ENCODE data around the gene PPM1K. TPM values are rescaled to one million over a fixed set of nuclear protein-coding genes. Genes with fewer than 3 reads are reported as not detected.

The PPM1K gene
- total RNA-seq, 2 experiments from 2014 or later = 71.0 to 78.1 TPM

- Histone ChIP-seq H3K4me1 (ENCODE audit: insufficient read depth, low read length) (no peaks in the 10 kb centered on the region), H3K4me3 (ENCODE audit: low read length) (no peak overlapping the region), H3K36me3 (ENCODE audit: insufficient read depth, low read length) (peaks cover 17% of the 10 kb centered on the region), H3K27me3 (ENCODE audit: control insufficient read depth in 1 of 2, insufficient read depth in 2 of 2, low read length in 2 of 2) (no peaks in the 10 kb centered on the region), H3K27ac (ENCODE audit: low read depth in 1 of 2, low read length in 2 of 2) (no peak overlapping the region), H3K9me3 (ENCODE audit: control insufficient read depth in 1 of 2, insufficient read depth in 1 of 2, low read length in 2 of 2) (no peaks in the 10 kb centered on the region)
- Mint-ChIP-seq H3K4me3 (no peak overlapping the region), H3K9me3 (no peaks in the 10 kb centered on the region), H3K27me3 (no peaks in the 10 kb centered on the region), H3K36me3 (ENCODE audit: low read depth) (peaks cover 31% of the 10 kb centered on the region), H3K4me1 (ENCODE audit: low read depth) (no peaks in the 10 kb centered on the region), H3K27ac (no peak overlapping the region)
- intact Hi-C loops (cut with DNase I, micrococcal nuclease) = no loop called here
- ATAC-seq (ENCODE audit: poor library complexity) = no peak
- TF ChIP-seq CTCF (IDR thresholded peaks at IDR 0.05) = no peak
- ChIA-PET CTCF (no interaction called here), POLR2A (no interaction called here)
- no peak for DNase-seq
Measured at GRCh38 chr4:88257726-88258125, 26.6 kb downstream of the PPM1K start.

- CTCF ChIA-PET = no interaction called here
Measured at GRCh38 chr4:88255111-88255510, 29.2 kb downstream of the PPM1K start.

GRCh38 chr4:88251924-88252323, 32.4 kb downstream of the PPM1K start:
- ATAC-seq (ENCODE audit: poor library complexity) = no peak
- CTCF ChIA-PET = interaction anchor here (0.7 kb wide), 1 partner anchor 13 kb away, joined by 4 read pairs; no protein-coding TSS in a partner anchor

More at GRCh38 chr4:88255111-88255510, 29.2 kb downstream of the PPM1K start:
- DNase-seq (no peak), ATAC-seq (ENCODE audit: poor library complexity) (no peak)
- peaks cover 17% of the 10 kb centered on the region for H3K36me3 Mint-ChIP-seq (ENCODE audit: low read depth)
- TF ChIP-seq CTCF (IDR thresholded peaks at IDR 0.05) = no peak
- Histone ChIP-seq H3K36me3 (ENCODE audit: insufficient read depth, low read length) (peaks cover 4% of the 10 kb centered on the region), H3K27ac (ENCODE audit: low read depth in 1 of 2, low read length in 2 of 2) (no peak overlapping the region), H3K9me3 (ENCODE audit: control insufficient read depth in 1 of 2, insufficient read depth in 1 of 2, low read length in 2 of 2) (no peaks in the 10 kb centered on the region), H3K27me3 (ENCODE audit: control insufficient read depth in 1 of 2, insufficient read depth in 2 of 2, low read length in 2 of 2) (no peaks in the 10 kb centered on the region), H3K4me1 (ENCODE audit: insufficient read depth, low read length) (no peaks in the 10 kb centered on the region), H3K4me3 (ENCODE audit: low read length) (no peak overlapping the region)
- no peak overlapping the region for H3K27ac Mint-ChIP-seq
- intact Hi-C loops (cut with DNase I, micrococcal nuclease) = no loop called here
- no peaks in the 10 kb centered on the region for H3K27me3 Mint-ChIP-seq
- H3K4me3 Mint-ChIP-seq = no peak overlapping the region
- POLR2A ChIA-PET = interaction anchor here (1.5 kb wide), 1 partner anchor 10 kb away, joined by 5 read pairs; no protein-coding TSS in a partner anchor
- no peaks in the 10 kb centered on the region for H3K4me1 Mint-ChIP-seq (ENCODE audit: low read depth)
- H3K9me3 Mint-ChIP-seq = no peaks in the 10 kb centered on the region

More at GRCh38 chr4:88251924-88252323, 32.4 kb downstream of the PPM1K start:
- Histone ChIP-seq H3K27me3 (ENCODE audit: control insufficient read depth in 1 of 2, insufficient read depth in 2 of 2, low read length in 2 of 2) (no peaks in the 10 kb centered on the region), H3K4me1 (ENCODE audit: insufficient read depth, low read length) (no peaks in the 10 kb centered on the region), H3K27ac (ENCODE audit: low read depth in 1 of 2, low read length in 2 of 2) (no peak overlapping the region), H3K36me3 (ENCODE audit: insufficient read depth, low read length) (no peaks in the 10 kb centered on the region), H3K9me3 (ENCODE audit: control insufficient read depth in 1 of 2, insufficient read depth in 1 of 2, low read length in 2 of 2) (no peaks in the 10 kb centered on the region), H3K4me3 (ENCODE audit: low read length) (no peak overlapping the region)
- no peak overlapping the region for H3K27ac Mint-ChIP-seq
- no peaks in the 10 kb centered on the region for H3K36me3 Mint-ChIP-seq (ENCODE audit: low read depth)
- H3K4me1 Mint-ChIP-seq (ENCODE audit: low read depth) = no peaks in the 10 kb centered on the region
- no peak for TF ChIP-seq CTCF (IDR thresholded peaks at IDR 0.05)
- H3K27me3 Mint-ChIP-seq = no peaks in the 10 kb centered on the region
- H3K9me3 Mint-ChIP-seq = no peaks in the 10 kb centered on the region
- POLR2A ChIA-PET = no interaction called here
- no peak overlapping the region for H3K4me3 Mint-ChIP-seq
- intact Hi-C loops (cut with DNase I, micrococcal nuclease) = no loop called here
- no peak for DNase-seq
